Erythroblast (primary cell): Measurements from ENCODE around the gene ADAM12.

Experiments
- GATA1 ChIP-seq: IDR thresholded peaks from 2 replicates; pipeline ENCODE4 v1.6.1; 2011; ENCODE audit warnings: low read depth, mild to moderate bottlenecking, control low read depth, low read length, moderate library complexity
- POLR2A ChIP-seq: IDR thresholded peaks from 2 replicates; pipeline ENCODE4 v1.6.1; 2011; ENCODE audit warnings: mild to moderate bottlenecking, low read length

GRCh38 chr10:126387931-126388911, at the start of gene ADAM12:
- TF ChIP-seq POLR2A (no peak), GATA1 (no peak)
